NCI-H1105 treated with DMSO at 0.1 percent for 48 hours (cell line): ENCODE measurements around the gene DRP2.
"Not testable (repeated sequence)": the region's sequence is repeated elsewhere in the genome, so short reads cannot be mapped to it uniquely, and the experiment has no call there.

ENCODE experiments used
- DNase-seq: peaks from one replicate; lab custom pipeline; 2025; lab: John Stamatoyannopoulos, UW

The DRP2 gene

GRCh38 chrX:101219116-101219863, at the start of gene DRP2:
Gene DRP2 (plus strand): TSS chrX:101219786. CDS start chrX:101231648, 11,862 bp downstream.
- DNase-seq = no peak

- DNase-seq = no peak
Observed at GRCh38 chrX:101171883-101172400, 47.6 kb upstream of the DRP2 start.

GRCh38 chrX:101176439-101176838, 43.1 kb upstream of the DRP2 start:
- no peak for DNase-seq

GRCh38 chrX:101184876-101185275, 34.7 kb upstream of the DRP2 start:
- DNase-seq = not testable (repeated sequence)

- not testable (repeated sequence) for DNase-seq
Observed at GRCh38 chrX:101187961-101188360, 31.6 kb upstream of the DRP2 start.

- no peak for DNase-seq
Observed at GRCh38 chrX:101190736-101191135, 28.9 kb upstream of the DRP2 start.

- DNase-seq = no peak
Observed at GRCh38 chrX:101191217-101191750, 28.3 kb upstream of the DRP2 start.

- no peak for DNase-seq
Observed at GRCh38 chrX:101195442-101196173, 24.0 kb upstream of the DRP2 start.

GRCh38 chrX:101203761-101204351, 15.7 kb upstream of the DRP2 start:
- no peak for DNase-seq

- peak; percentile 13 for DNase-seq
Observed at GRCh38 chrX:101206471-101206870, 13.1 kb upstream of the DRP2 start.

GRCh38 chrX:101208152-101208905, 11.3 kb upstream of the DRP2 start:
- no peak for DNase-seq

- DNase-seq = peak; percentile 5
Observed at GRCh38 chrX:101210630-101211029, 9.0 kb upstream of the DRP2 start.

- no peak for DNase-seq
Observed at GRCh38 chrX:101217689-101218088, 1.9 kb upstream of the DRP2 start.

- DNase-seq = no peak
Observed at GRCh38 chrX:101219864-101220346, 319 bp downstream of the DRP2 start.

GRCh38 chrX:101220662-101221260, 1.2 kb downstream of the DRP2 start:
- DNase-seq = no peak

- no peak for DNase-seq
Observed at GRCh38 chrX:101223226-101223625, 3.6 kb downstream of the DRP2 start.

GRCh38 chrX:101229170-101229569, 9.6 kb downstream of the DRP2 start:
- no peak for DNase-seq

GRCh38 chrX:101230636-101231035, 11.1 kb downstream of the DRP2 start:
- DNase-seq = no peak

GRCh38 chrX:101231080-101231479, 11.5 kb downstream of the DRP2 start:
- no peak for DNase-seq

GRCh38 chrX:101232316-101232715, 12.7 kb downstream of the DRP2 start:
- DNase-seq = no peak

GRCh38 chrX:101237041-101237440, 17.5 kb downstream of the DRP2 start:
- DNase-seq = no peak
